K562 (cell line): ENCODE results near the gene ASB4. TPM values are rescaled to one million over a fixed set of nuclear protein-coding genes. Genes with fewer than 3 reads are reported as not detected.

Source experiments
- ATAC-seq: fragments of 200-7000 bp; cut with Tn5 transposase; 3 replicates; pipeline ENCODE4 v1.9.1; 2020; ENCODE audit warnings: moderate library complexity
- BruUV-seq: library from RNA; stranded (reverse); fragments of 400-500 nt; replicated peaks from 2 replicates; lab custom pipeline; 2021; lab: Mats Ljungman, UMichigan
- CTCF ChIA-PET: fragments of 300-600 bp; formaldehyde crosslinking; extraction: SDS; loops from one replicate; lab custom pipeline; 2021; ENCODE audit warnings: low intra/inter-chr PET ratio; lab: Yijun Ruan, JAX
- POLR2A ChIA-PET: fragments of 300-600, 350-650 bp; sonication (Branson Sonifier 250); formaldehyde crosslinking; extraction: SDS; loops from one replicate; lab custom pipeline; 2021; ENCODE audit warnings: antibody characterized with exemption, inconsistent platforms; lab: Yijun Ruan, JAX
- DNase-seq, 4 experiments: peaks; one replicate each; pipeline versions ENCODE4 v3.0.0 to v3.0.0-alpha.2; 2011 to 2018; ENCODE audit warnings: low spot score in 3 of 4, mixed read lengths in 3 of 4; ENCODE audit errors: extremely low read depth in 1 of 4
- FAIRE-seq: peaks from 2 replicates; lab custom pipeline; 2011; peaks lifted over from hg19 to GRCh38; lab: Jason Lieb, UNC
- H2AFZ ChIP-seq: 2 replicates; pipeline ENCODE4 v1.6.0; 2011; ENCODE audit warnings: low read depth, low read length, control low read depth, inconsistent platforms
- H3K27ac ChIP-seq: fragments of 200-600 bp; 3 replicates; pipeline ENCODE4 v1.8.0; 2011; ENCODE audit warnings: low read depth, mild to moderate bottlenecking, control low read depth, inconsistent platforms, low read length, moderate library complexity, mixed read lengths; ENCODE audit errors: extremely low read depth
- H3K27me3 ChIP-seq, 2 experiments: fragments of 300-600 bp in 1 of 2; 2 replicates in 1 of 2; 3 replicates in 1 of 2; pipeline versions ENCODE4 v1.6.0 to v1.8.0; 2011; ENCODE audit warnings: inconsistent platforms in 2 of 2, low read length in 2 of 2, mild to moderate bottlenecking in 1 of 2, mixed read lengths in 1 of 2, moderate library complexity in 1 of 2; ENCODE audit not compliant: control insufficient read depth in 2 of 2, insufficient read depth in 2 of 2
- H3K36me3 ChIP-seq: fragments of 300-600 bp; 3 replicates; pipeline ENCODE4 v1.8.0; 2011; ENCODE audit warnings: mild to moderate bottlenecking, low read length, inconsistent platforms; ENCODE audit not compliant: control insufficient read depth, insufficient read depth
- H3K4me1 ChIP-seq, 2 experiments: fragments of 200-600 bp in 1 of 2; replicated peaks in 1 of 2; 2 replicates in 1 of 2; 3 replicates in 1 of 2; pipeline versions ENCODE4 v1.5.1 to v1.8.0; 2011; ENCODE audit warnings: inconsistent platforms in 2 of 2, low read length in 2 of 2, mild to moderate bottlenecking in 1 of 2, mixed read lengths in 1 of 2, moderate library complexity in 1 of 2; ENCODE audit not compliant: control insufficient read depth in 2 of 2, insufficient read depth in 2 of 2
- H3K4me2 ChIP-seq: 2 replicates; pipeline ENCODE4 v1.6.1; 2011; ENCODE audit warnings: low read length, control low read depth, inconsistent platforms, mixed read lengths; ENCODE audit not compliant: insufficient read depth
- H3K4me3 ChIP-seq: fragments of 200-600 bp; sonication (generic), shearing (Covaris generic); 2 replicates; pipeline ENCODE4 v1.5.1; 2016; ENCODE audit warnings: control low read depth, inconsistent platforms
- H3K79me2 ChIP-seq: fragments of 200-600 bp; 3 replicates; pipeline ENCODE4 v1.8.0; 2011; ENCODE audit warnings: low read length, inconsistent platforms; ENCODE audit not compliant: control insufficient read depth, insufficient read depth
- H3K9ac ChIP-seq, 2 experiments: 2 replicates each; pipeline versions ENCODE4 v1.6.0 to v1.6.1; 2011; ENCODE audit warnings: low read depth in 2 of 2, low read length in 2 of 2, control low read depth in 1 of 2, inconsistent platforms in 1 of 2, mild to moderate bottlenecking in 1 of 2, mixed read lengths in 1 of 2; ENCODE audit not compliant: insufficient read depth in 1 of 2
- H3K9me1 ChIP-seq: one replicate; pipeline ENCODE4 v1.6.0; 2011; ENCODE audit warnings: inconsistent platforms, mild to moderate bottlenecking, low read length, moderate library complexity; ENCODE audit not compliant: control insufficient read depth, insufficient read depth
- H3K9me3 ChIP-seq: replicated peaks from 2 replicates; pipeline ENCODE4 v1.5.1; 2011; ENCODE audit warnings: low read depth, low read length, inconsistent platforms; ENCODE audit not compliant: control insufficient read depth, insufficient read depth
- H4K20me1 ChIP-seq: replicated peaks from 2 replicates; pipeline ENCODE4 v1.6.1; 2011; ENCODE audit warnings: low read length, inconsistent platforms, mixed read lengths; ENCODE audit not compliant: control insufficient read depth, insufficient read depth
- ATF1 ChIP-seq, 2 experiments: fragments of 450-650 bp in 1 of 2; IDR thresholded peaks; 2 replicates each; pipeline ENCODE4 v1.6.1; 2016; ENCODE audit warnings: missing compliant biosample characterization in 1 of 2, missing genetic modification characterization in 1 of 2
- BCLAF1 ChIP-seq, 2 experiments: fragments of 450-650 bp in 1 of 2; IDR thresholded peaks; 2 replicates each; pipeline ENCODE4 v1.6.1; 2011 to 2017; ENCODE audit warnings: low read depth in 2 of 2, antibody characterized with exemption in 1 of 2, borderline replicate concordance in 1 of 2, low read length in 1 of 2, mild to moderate bottlenecking in 1 of 2, mixed read lengths in 1 of 2; ENCODE audit not compliant: control insufficient read depth in 1 of 2
- ESRRB ChIP-seq: fragments of 250-450 bp; sonication (Bioruptor Pico); IDR thresholded peaks from 2 replicates; pipeline ENCODE4 v1.5.0; 2020; ENCODE audit warnings: mild to moderate bottlenecking, moderate library complexity, borderline replicate concordance
- POLR2H ChIP-seq: IDR thresholded peaks from 2 replicates; pipeline ENCODE4 v1.6.1; 2016; ENCODE audit warnings: missing genetic modification characterization, low read depth, mild to moderate bottlenecking, control low read depth, missing compliant biosample characterization, moderate library complexity
- SLC30A9 ChIP-seq: fragments of 250-450 bp; sonication (Bioruptor Pico); IDR thresholded peaks from 2 replicates; pipeline ENCODE4 v1.8.0; 2022; ENCODE audit warnings: mild to moderate bottlenecking, moderate library complexity
- SMARCB1 ChIP-seq: IDR thresholded peaks from 2 replicates; pipeline ENCODE4 v1.6.1; 2011; ENCODE audit warnings: improper control_type of control experiment, low read depth; ENCODE audit not compliant: insufficient read length
- XRCC3 ChIP-seq: fragments of 450-650 bp; IDR thresholded peaks from 2 replicates; pipeline ENCODE4 v1.6.1; 2017; ENCODE audit warnings: mild to moderate bottlenecking, moderate library complexity
- ZBTB17 ChIP-seq: fragments of 450-650 bp; formaldehyde crosslinking; IDR thresholded peaks from 2 replicates; pipeline ENCODE4 v1.4.0; 2020; ENCODE audit warnings: mild to moderate bottlenecking
- ZNF224 ChIP-seq: sonication (generic); formaldehyde crosslinking; IDR thresholded peaks from 2 replicates; pipeline ENCODE4 v1.8.0; 2022; ENCODE audit warnings: mild to moderate bottlenecking, missing genetic modification reagents
- ZNF354B ChIP-seq: fragments of 250-450 bp; sonication (Bioruptor Pico); IDR thresholded peaks from 2 replicates; pipeline ENCODE4 v1.4.0; 2020
- ZNF511 ChIP-seq: sonication (generic); formaldehyde crosslinking; IDR thresholded peaks from 2 replicates; pipeline ENCODE4 v1.8.0; 2022; ENCODE audit warnings: mild to moderate bottlenecking, missing genetic modification reagents
- ZSCAN32 ChIP-seq: fragments of 450-650 bp; formaldehyde crosslinking; IDR thresholded peaks from 2 replicates; pipeline ENCODE4 v1.4.0; 2020; ENCODE audit warnings: mild to moderate bottlenecking, moderate library complexity
- WGBS: fragments of 100-300 bp; shearing (Covaris generic); methylation state at CpG from one replicate; pipeline ENCODE4 v1.1.6; 2016; ENCODE audit warnings: low coverage, mixed read lengths; ENCODE audit not compliant: insufficient coverage; ENCODE audit errors: missing lambda C conversion rate; 5-methylcytosine and 5-hydroxymethylcytosine counted together
- in situ Hi-C: fragments of 300-500 bp; cut with MboI; formaldehyde crosslinking; loops from 4 replicates; pipeline ENCODE4 v1.15.0; 2018; ENCODE audit warnings: inconsistent platforms, mixed read lengths
- intact Hi-C: fragments of 100-400 bp; cut with micrococcal nuclease; formaldehyde crosslinking; loops from 2 replicates; pipeline ENCODE4 v1.14.2; 2022
- polyA plus RNA-seq, 8 experiments: library from polyadenylated mRNA; depleted of rRNA in 4 of 8; stranded (reverse) in 5 of 8; unstranded in 3 of 8; fragments of >200 nt; fragmentation: Nextera tagmentation in 2 of 8; fragmentation: Illumina TruSeq in 1 of 8; extraction: Ambion mirVana in 2 of 8; extraction: Trizol in 1 of 8; gene quantifications; 2 replicates each; pipeline versions ENCODE4 v1.2.1 to v1.2.3, GENCODE V29; 2011 to 2014; ENCODE audit warnings: inconsistent platforms in 1 of 8, missing spikeins in 1 of 8
- total RNA-seq, 7 experiments: library from RNA; depleted of rRNA in 6 of 7; stranded (reverse); fragments of >200 nt in 6 of 7; fragmentation: Illumina TruSeq in 2 of 7; extraction: Trizol in 2 of 7; gene quantifications; 2 replicates each; pipeline versions ENCODE4 v1.2.1 to v1.2.3, GENCODE V29; 2011 to 2021; ENCODE audit warnings: low replicate concordance in 1 of 7
- TF ChIP-seq, protein P1 (sequence below): fragments of 250-450 bp; sonication (Bioruptor Pico); IDR thresholded peaks from 2 replicates; pipeline ENCODE4 v1.8.0; 2022; ENCODE audit warnings: inconsistent platforms
- TF ChIP-seq, protein P2 (sequence below): sonication (generic); formaldehyde crosslinking; IDR thresholded peaks from 2 replicates; pipeline ENCODE4 v1.8.0; 2022; ENCODE audit warnings: mild to moderate bottlenecking, low read depth, missing genetic modification reagents

Gene ASB4
- total and polyA plus RNA-seq, 9 of the 15 experiments (the other 6 are each of a cell fraction or from before 2014, with no cell fraction given), result 0.03 to 0.07 TPM; not detected in 7

DNA sequence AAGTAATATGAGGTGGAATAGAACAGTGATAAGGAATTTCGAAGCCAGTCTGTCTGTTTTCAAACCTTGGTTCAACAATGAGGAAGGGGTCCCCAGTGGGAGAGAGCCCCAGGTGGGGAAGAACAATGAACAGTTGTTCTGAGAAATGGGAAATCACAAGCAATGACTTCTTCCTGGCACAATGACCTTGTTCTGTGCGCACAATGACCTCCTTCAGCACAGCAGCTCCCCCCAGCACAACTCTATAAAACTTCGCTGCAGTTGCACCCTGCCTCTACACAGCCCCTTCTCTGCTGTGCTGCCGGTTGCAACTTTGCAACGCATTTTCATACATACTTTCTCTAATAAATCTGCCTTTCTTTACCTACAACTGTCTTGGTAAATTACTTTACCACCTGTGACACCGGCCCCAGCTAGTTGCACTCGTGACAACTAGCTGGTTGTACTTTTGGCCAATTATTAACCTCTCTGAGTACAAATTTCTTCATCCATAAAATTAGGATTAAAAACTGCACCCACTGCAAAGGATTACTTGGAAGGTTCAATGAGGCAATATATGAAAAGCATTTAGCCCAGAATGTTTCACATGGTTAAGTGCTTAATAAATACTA lies 40.5 kb downstream of the ASB4 start:
- Histone ChIP-seq H3K9me1 (no peaks in the 10 kb centered on the region), H2AFZ (no peak overlapping the region), H4K20me1 (no peaks in the 10 kb centered on the region), H3K36me3 (no peaks in the 10 kb centered on the region), H3K9me3 (no peaks in the 10 kb centered on the region), H3K79me2 (no peaks in the 10 kb centered on the region), H3K9ac (no peak overlapping the region), H3K4me2 (no peak overlapping the region), H3K27me3 (peaks cover 0 to 5% of the 10 kb centered on the region in 2 experiments; a peak in 1 of 5 replicates), H3K4me3 (no peak overlapping the region), H3K27ac (no peak overlapping the region), H3K4me1 (peaks cover 0 to 4% of the 10 kb centered on the region in 2 experiments; a peak in 1 of 5 replicates)
- no TSS peak for BruUV-seq
- FAIRE-seq, result no peak
- intact Hi-C loops (loop anchor here (2.0 kb wide), 1 partner anchor 161 kb away; no protein-coding TSS in a partner anchor), in situ Hi-C loops (no loop called here)
- 0% methylated on average over 7 of the region's 7 CpGs for WGBS
- DNase-seq, result no peak
- TF ChIP-seq ZBTB17 (CRISPR knock-in tag) (no peak), POLR2H (tag) (no peak), BCLAF1 (IDR thresholded peaks at IDR 0.05; ENCODE audit: borderline replicate concordance in 1 of 2, control insufficient read depth in 1 of 2, low read depth in 2 of 2, low read length in 1 of 2) (no peak), ZSCAN32 (CRISPR knock-in tag) (no peak), ZNF354B (no peak), ZNF511 (CRISPR knock-in tag) (no peak), ESRRB (CRISPR knock-in tag) (no peak), SMARCB1 (no peak), XRCC3 (no peak), ATF1 (CRISPR knock-in tag; IDR thresholded peaks at IDR 0.05) (no peak), ATF1 (tag; IDR thresholded peaks at IDR 0.05) (no peak), SLC30A9 (CRISPR knock-in tag) (no peak), ZNF224 (CRISPR knock-in tag) (no peak)
- TF ChIP-seq, protein P1, sequence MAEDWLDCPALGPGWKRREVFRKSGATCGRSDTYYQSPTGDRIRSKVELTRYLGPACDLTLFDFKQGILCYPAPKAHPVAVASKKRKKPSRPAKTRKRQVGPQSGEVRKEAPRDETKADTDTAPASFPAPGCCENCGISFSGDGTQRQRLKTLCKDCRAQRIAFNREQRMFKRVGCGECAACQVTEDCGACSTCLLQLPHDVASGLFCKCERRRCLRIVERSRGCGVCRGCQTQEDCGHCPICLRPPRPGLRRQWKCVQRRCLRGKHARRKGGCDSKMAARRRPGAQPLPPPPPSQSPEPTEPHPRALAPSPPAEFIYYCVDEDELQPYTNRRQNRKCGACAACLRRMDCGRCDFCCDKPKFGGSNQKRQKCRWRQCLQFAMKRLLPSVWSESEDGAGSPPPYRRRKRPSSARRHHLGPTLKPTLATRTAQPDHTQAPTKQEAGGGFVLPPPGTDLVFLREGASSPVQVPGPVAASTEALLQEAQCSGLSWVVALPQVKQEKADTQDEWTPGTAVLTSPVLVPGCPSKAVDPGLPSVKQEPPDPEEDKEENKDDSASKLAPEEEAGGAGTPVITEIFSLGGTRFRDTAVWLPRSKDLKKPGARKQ (CRISPR knock-in tag), result no peak
- TF ChIP-seq, protein P2, sequence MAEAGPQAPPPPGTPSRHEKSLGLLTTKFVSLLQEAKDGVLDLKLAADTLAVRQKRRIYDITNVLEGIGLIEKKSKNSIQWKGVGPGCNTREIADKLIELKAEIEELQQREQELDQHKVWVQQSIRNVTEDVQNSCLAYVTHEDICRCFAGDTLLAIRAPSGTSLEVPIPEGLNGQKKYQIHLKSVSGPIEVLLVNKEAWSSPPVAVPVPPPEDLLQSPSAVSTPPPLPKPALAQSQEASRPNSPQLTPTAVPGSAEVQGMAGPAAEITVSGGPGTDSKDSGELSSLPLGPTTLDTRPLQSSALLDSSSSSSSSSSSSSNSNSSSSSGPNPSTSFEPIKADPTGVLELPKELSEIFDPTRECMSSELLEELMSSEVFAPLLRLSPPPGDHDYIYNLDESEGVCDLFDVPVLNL (CRISPR knock-in tag), result no peak
- CTCF ChIA-PET, result interaction anchor here (2.7 to 4.0 kb wide), 4 partner anchors 14 to 166 kb away, joined by 9 to 50 read pairs (median 34); no protein-coding TSS in a partner anchor
- POLR2A ChIA-PET, result interaction anchor here (0.6 to 1.0 kb wide), 3 partner anchors 156 to 1474 kb away, joined by 3 to 4 read pairs (median 4); no protein-coding TSS in a partner anchor
- ATAC-seq, result no peak
